ENCODE results near the gene RFTN2.

Gene RFTN2

GRCh38 chr2:197548582-197548981, 126.8 kb downstream of the RFTN2 start:
- TF ChIP-seq ZNF565 (CRISPR knock-in tag; conservative IDR thresholded peaks at IDR 0.05; ENCODE audit: low read depth) (no peak), TOX (CRISPR knock-in tag; IDR thresholded peaks at IDR 0.05; ENCODE audit: borderline replicate concordance) (no peak), ISL1 (CRISPR knock-in tag; IDR thresholded peaks at IDR 0.05) (no peak), ZC3H10 (CRISPR knock-in tag; IDR thresholded peaks at IDR 0.05) (no peak), SNAI2 (CRISPR knock-in tag; IDR thresholded peaks at IDR 0.05) (no peak), GLIS3 (CRISPR knock-in tag; IDR thresholded peaks at IDR 0.05) (no peak), OSR1 (CRISPR knock-in tag; IDR thresholded peaks at IDR 0.05) (no peak), CREB5 (CRISPR knock-in tag; IDR thresholded peaks at IDR 0.05; ENCODE audit: low read depth) (no peak), ZFP3 (CRISPR knock-in tag; IDR thresholded peaks at IDR 0.05) (no peak), ZNF70 (CRISPR knock-in tag; IDR thresholded peaks at IDR 0.05) (no peak), PPARA (CRISPR knock-in tag; IDR thresholded peaks at IDR 0.05; ENCODE audit: borderline replicate concordance) (no peak), ARNTL (CRISPR knock-in tag; IDR thresholded peaks at IDR 0.05; ENCODE audit: borderline replicate concordance, low read depth) (no peak), RARB (CRISPR knock-in tag; IDR thresholded peaks at IDR 0.05) (no peak), ZNF8 (CRISPR knock-in tag; IDR thresholded peaks at IDR 0.05) (no peak)
- ATAC-seq = no peak

GRCh38 chr2:197547163-197547900, 128.1 kb downstream of the RFTN2 start:
- ATAC-seq = no peak
- TF ChIP-seq BACH2 (CRISPR knock-in tag; IDR thresholded peaks at IDR 0.05; ENCODE audit: borderline replicate concordance) = no peak
- no peak for TF ChIP-seq ZNF70 (CRISPR knock-in tag; IDR thresholded peaks at IDR 0.05)
- no peak for TF ChIP-seq PATZ1 (CRISPR knock-in tag; IDR thresholded peaks at IDR 0.05; ENCODE audit: borderline replicate concordance)
- TF ChIP-seq GLIS3 (CRISPR knock-in tag; IDR thresholded peaks at IDR 0.05) = no peak
- no peak for TF ChIP-seq POU6F1 (CRISPR knock-in tag; IDR thresholded peaks at IDR 0.05; ENCODE audit: borderline replicate concordance, low read depth)
- TF ChIP-seq RARB (CRISPR knock-in tag; IDR thresholded peaks at IDR 0.05) = no peak
- TF ChIP-seq ESRRG (CRISPR knock-in tag; IDR thresholded peaks at IDR 0.05) = no peak
- TF ChIP-seq ISL1 (CRISPR knock-in tag; IDR thresholded peaks at IDR 0.05) = no peak
- no peak for TF ChIP-seq ZC3H10 (CRISPR knock-in tag; IDR thresholded peaks at IDR 0.05)
- no peak for TF ChIP-seq ZFP30 (CRISPR knock-in tag; IDR thresholded peaks at IDR 0.05)

- TF ChIP-seq ZNF565 (CRISPR knock-in tag; conservative IDR thresholded peaks at IDR 0.05; ENCODE audit: low read depth) = no peak
- TF ChIP-seq, protein P1, sequence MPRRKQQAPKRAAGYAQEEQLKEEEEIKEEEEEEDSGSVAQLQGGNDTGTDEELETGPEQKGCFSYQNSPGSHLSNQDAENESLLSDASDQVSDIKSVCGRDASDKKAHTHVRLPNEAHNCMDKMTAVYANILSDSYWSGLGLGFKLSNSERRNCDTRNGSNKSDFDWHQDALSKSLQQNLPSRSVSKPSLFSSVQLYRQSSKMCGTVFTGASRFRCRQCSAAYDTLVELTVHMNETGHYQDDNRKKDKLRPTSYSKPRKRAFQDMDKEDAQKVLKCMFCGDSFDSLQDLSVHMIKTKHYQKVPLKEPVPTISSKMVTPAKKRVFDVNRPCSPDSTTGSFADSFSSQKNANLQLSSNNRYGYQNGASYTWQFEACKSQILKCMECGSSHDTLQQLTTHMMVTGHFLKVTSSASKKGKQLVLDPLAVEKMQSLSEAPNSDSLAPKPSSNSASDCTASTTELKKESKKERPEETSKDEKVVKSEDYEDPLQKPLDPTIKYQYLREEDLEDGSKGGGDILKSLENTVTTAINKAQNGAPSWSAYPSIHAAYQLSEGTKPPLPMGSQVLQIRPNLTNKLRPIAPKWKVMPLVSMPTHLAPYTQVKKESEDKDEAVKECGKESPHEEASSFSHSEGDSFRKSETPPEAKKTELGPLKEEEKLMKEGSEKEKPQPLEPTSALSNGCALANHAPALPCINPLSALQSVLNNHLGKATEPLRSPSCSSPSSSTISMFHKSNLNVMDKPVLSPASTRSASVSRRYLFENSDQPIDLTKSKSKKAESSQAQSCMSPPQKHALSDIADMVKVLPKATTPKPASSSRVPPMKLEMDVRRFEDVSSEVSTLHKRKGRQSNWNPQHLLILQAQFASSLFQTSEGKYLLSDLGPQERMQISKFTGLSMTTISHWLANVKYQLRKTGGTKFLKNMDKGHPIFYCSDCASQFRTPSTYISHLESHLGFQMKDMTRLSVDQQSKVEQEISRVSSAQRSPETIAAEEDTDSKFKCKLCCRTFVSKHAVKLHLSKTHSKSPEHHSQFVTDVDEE (CRISPR knock-in tag; IDR thresholded peaks at IDR 0.05) = no peak
- no peak for TF ChIP-seq PPARA (CRISPR knock-in tag; IDR thresholded peaks at IDR 0.05; ENCODE audit: borderline replicate concordance)
- TF ChIP-seq ZNF70 (CRISPR knock-in tag; IDR thresholded peaks at IDR 0.05) = no peak
- no peak for TF ChIP-seq CREB5 (CRISPR knock-in tag; IDR thresholded peaks at IDR 0.05; ENCODE audit: low read depth)
- TF ChIP-seq ISL1 (CRISPR knock-in tag; IDR thresholded peaks at IDR 0.05) = no peak
- TF ChIP-seq ZFP30 (CRISPR knock-in tag; IDR thresholded peaks at IDR 0.05) = no peak
- no peak for TF ChIP-seq RARB (CRISPR knock-in tag; IDR thresholded peaks at IDR 0.05)
- TF ChIP-seq SNAI2 (CRISPR knock-in tag; IDR thresholded peaks at IDR 0.05) = no peak
- no peak for ATAC-seq
These were observed 132.2 kb downstream of the RFTN2 start for GRCh38 chr2:197543206-197543605.

All from SK-N-SH treated with all-trans-retinoic acid at 6 μM for 48 hours (cell line).